Fibroblast of gingiva (primary cell): ENCODE data around the gene HSPB8.
"Not testable (repeated sequence)": the region's sequence is repeated elsewhere in the genome, so short reads cannot be mapped to it uniquely, and the experiment has no call there.

ENCODE experiments used
- DNase-seq: peaks from one replicate; pipeline ENCODE4 v3.0.0-alpha.2; 2011; ENCODE audit warnings: low read depth

Gene HSPB8

DNA sequence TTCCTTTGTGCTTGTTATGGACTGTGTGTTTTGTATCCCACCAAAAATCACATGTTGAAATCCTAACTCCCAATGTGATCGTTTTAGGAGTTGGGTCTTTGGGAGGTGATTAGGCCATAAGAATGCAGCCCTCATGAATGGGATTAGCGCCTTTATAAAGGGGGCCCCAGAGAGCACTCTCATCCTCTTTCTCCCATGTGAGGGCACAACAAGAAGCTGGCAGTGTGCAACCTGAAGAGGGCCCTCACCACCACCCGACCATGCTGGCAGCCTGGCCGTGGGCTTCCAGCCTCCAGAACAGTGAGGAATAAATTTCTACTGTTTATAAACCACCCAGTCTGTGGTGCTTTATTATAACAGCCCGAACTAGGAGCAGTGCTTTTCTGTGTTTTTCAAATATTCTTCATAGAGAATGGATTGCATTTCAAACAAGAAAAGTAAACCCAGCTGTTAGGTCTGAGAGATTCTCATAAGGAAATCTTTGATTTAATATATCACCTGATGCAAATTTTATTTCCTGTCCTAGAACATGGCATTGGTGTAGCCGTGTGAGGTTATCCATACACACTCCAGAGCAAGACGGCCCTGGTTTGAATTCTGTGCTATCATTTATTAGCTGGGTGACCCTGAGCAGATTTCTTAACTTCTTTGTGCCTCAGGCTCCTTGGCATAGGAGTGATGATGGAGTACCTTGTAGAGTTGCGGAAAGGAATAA, 27.8 kb downstream of the HSPB8 start:
- no peak for DNase-seq

DNA sequence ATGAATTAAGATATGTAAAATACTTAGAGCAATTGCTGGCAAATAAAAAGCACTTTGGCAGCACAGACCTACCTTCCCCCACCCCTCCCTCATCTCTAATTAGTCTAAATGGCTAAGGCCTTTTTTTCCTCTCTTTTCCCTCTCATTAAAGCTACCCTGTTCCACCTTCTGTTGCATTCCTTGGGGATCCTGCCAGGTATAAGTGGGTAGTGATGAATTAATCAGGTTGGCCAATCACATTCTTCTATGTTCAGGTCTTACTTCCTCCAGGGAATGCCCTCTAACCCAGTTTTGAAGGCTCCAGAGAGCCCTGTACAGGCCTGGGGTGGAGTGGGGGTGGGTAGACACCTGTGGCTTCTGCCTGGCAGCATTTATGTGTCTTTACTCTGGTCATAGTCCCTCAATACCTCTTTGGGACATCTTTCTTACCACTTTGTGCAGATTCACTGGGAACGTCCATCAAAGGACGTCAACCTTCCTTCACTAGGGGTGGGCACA, 28.4 kb downstream of the HSPB8 start:
- DNase-seq = no peak

DNA sequence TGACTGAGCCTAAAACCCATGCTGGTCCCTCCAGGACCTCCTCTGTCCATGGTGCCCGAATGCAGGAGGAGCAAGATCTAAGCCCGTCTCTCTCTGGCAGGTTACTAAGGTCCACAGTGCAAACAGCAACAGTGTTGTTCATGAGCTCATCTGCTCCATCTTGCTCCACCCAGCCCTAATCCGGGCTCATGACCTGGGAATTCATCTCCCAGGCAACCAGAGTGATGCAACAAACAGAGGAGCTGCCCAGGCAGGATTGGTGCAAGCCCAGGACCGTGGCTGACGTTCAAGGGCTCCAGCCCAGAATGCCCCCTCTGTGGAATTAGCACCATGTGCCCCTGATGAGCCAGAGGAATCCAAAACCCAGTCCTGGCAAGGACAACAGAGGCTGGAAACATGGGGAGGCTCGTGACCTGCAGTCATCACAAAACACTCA, 29.9 kb downstream of the HSPB8 start:
- DNase-seq = peak; percentile 65

DNA sequence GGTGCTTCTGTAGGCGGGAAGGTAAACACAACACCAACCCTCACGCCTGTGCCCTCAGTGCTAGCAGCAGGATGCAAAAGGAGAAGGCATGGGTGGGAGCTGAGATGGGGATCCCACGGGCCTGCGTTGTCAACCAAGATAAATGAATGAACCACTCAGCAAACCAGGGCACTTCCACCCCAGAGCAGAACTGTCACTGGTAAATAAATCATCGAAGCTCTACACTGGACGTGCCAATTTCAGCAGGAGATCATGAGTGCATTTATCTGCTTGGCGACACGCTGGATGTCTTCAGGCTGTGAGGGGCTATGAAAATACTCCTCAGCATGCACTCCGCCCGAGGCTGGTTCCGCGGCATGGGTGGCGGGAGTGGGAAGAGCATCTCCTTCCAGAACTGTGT, 33.2 kb downstream of the HSPB8 start:
- no peak for DNase-seq

DNA sequence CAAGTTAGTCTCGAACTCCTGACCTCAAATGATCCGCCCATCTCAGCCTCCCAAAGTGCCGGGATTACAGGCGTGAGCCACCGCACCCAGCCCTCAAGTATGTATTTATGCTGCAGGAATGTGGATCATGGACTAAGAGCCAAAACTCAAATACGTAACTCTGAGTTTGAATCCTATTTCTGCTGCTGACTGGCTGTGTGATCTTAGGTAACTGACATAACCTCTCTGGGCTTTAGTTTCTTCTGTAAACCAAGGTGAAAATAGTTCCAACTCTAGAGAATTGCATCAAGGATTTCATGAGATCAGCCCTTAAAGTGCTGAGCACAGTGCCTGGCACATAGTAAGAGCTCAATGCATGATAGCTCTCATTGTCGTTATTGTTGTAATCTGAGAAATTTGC, 37.4 kb downstream of the HSPB8 start:
- no peak for DNase-seq

DNA sequence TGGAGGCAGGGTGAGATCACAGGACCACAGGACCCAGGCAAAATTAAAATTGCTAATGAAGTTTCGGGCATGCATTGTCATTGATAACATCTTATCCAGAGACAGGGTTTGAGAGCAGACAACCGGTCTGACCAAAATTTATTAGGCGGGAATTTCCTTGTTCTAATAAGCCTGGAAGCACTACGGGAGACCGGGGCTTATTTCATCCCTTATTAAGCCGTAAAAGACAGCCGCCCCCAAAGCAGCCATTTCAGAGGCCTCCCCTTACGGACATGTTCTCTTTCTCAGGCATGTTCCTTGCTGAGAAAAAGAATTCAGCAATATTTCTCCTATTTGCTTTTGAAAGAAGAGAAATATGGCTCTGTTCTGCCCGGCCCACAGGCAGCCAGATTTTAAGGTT, 40.1 kb downstream of the HSPB8 start:
- DNase-seq = not testable (repeated sequence)

DNA sequence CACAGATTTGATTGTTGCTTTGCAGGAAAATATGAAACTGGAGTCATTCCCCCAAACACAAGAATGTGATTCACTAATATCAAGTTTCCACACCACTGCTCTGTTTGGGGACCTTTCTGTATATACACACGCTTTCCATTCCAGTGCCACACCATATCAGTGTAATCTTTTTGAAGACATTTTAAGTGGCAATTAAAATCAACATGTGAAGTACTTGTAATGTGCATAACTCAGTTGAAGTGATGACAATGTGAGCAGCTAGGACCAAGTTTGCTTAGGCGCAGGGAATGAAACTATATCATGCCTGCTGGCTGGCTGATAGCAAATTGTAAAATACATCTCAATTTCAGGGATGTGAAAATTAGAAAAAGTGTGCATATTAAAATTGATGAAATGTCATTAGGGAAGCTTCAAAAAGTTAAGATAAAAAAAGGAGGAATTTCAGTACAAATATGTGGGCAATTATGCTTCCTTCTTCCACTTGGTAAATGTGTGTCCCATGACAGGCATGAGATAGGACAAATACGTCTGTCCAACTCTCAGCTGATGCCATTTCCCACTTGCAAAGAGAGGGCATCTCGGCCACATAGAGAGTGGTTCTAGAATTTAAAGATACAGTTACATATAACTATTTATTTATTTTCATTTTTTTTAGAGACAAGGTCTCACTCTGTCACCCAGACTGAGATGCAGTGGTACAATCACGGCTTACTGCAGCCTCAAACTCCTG, 43.7 kb downstream of the HSPB8 start:
- no peak for DNase-seq

DNA sequence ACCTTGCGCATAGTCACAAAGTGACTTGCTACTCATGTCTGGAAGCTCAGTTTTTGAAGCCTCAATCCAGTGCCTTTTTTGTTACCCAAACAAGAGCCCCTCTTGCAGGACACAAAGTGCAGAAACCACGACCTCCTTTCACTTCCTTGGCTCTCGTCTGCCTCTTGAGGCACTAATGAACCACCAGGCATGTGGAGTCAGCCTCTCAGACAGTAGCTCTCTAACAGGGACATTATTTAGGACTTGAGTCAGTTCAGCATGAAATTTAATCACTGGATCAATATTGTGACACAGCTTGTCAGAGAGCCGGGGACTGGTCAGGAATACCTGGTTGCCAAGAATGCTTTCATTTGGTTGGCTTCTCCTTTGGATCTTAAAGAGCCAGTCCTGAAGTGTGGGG, 46.7 kb downstream of the HSPB8 start:
- DNase-seq = no peak

DNA sequence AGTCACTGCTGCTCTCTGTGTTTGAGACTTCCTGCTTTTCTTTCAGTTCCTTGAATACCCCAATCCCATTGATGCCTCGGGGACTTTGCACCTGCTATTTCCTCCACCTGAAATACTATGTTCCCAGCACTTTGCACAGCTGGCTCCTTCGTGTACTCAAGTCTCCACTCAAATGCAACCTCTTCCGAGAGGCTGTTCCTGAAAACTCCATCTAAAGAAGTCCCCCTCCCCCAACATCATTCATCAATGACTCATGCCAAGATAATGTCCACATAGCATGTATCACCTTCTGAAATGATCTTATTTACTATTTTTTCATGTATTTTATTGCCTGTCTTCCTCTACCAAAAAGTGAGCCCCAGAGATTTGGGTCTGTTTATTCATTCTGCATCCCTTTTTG, 48.6 kb downstream of the HSPB8 start:
- no peak for DNase-seq

DNA sequence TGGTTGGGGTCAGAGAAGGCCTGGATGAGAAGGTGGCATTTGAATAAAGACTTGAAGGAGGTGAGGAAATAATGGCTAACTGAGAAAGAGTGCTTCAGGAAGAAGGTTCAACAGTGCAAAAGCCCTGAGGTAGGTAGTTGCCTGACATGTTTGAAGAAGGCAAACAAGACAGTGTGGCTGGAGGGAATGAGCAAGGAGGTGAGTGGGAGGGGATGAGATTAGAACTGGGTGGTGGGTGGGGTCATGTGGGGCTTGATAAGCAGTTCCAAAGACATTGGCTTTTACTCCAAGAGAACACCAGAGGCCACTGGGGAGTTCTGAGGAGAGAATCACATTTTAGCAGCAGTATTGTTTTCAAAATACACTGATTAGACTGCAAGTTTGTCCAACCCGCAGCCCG, 50.5 kb downstream of the HSPB8 start:
- DNase-seq = no peak

DNA sequence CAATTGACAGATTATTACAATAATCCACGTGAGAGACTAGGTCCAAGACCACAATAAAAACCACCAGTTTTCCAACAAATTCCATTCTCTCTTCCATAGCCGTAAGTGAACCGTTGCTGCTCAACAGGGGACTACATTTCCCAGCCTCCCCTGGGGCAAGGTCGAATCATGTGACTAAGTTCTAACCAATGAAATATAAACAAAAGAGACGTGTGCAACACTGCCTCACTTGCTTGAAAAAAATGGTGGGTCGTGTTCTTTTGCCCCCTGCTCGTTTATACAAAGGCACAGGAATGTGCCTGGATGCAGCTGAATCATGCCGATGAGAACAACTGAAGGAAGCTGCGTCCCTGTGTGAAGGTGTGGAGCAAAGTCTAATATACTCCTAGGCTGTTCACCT, 51.1 kb downstream of the HSPB8 start:
- no peak for DNase-seq

DNA sequence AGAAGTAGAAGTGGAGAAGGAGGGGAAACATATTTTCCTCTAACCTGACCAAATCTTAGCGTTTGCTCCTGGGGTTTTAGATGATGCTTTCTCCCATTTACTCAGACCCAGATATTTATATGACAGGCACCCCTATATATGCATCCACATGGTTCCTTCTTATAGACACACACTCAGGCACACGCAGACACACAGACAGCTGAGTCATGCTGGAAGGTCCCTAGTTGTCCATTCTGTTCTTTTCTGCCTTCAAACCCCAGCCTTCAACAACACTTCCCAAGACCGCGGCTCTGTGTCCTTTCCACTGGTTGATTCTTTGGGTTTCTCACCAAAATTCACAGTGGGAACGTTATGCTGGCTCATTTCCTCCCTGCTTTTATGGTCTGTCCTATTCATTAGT, 52.1 kb downstream of the HSPB8 start:
- no peak for DNase-seq

DNA sequence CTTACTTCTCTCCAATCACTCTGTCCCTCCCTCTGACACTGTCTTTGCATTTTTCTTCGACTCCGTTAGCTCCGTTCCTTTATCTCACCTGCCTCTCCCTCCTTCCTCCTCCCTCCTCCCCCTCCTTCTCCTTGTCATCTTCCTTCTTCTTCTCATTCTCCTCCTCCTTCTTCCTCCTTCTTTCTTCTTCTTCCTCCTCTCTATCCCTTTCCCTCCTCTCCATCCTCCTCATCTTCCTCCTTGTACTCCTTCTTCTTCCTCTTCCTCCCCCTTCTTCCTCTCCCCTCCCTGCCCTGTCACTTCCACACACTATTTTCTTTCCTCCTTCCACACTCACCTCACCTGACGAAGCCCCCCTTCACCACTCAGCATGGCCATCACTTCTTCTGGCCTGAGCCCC, 53.0 kb downstream of the HSPB8 start:
- DNase-seq = no peak

DNA sequence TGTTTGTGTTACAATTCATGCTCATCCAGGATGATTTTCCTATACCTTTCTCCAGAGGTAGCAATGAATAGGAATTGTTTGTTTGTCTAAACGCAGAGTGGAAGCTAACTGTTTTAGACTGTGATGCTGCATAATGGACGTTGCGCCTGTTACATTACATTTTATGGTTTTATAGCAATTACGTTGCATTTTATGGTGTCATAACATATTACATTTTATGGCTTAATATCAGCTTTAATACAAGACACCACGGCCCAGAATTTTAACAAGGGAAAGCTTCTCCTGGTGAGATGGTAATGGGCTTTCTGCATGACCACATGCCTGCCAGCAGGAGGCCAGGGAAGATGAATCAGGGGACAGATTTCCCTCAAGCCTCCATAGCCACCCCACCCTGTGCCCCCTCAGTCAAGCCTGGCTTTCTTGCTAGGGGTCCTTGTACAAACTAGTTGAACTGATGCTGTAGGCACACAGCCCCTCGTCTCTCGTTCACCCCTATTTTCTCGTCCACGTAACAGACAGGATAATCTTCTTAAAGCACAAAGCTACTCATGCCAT, 56.5 kb downstream of the HSPB8 start:
- DNase-seq = no peak

DNA sequence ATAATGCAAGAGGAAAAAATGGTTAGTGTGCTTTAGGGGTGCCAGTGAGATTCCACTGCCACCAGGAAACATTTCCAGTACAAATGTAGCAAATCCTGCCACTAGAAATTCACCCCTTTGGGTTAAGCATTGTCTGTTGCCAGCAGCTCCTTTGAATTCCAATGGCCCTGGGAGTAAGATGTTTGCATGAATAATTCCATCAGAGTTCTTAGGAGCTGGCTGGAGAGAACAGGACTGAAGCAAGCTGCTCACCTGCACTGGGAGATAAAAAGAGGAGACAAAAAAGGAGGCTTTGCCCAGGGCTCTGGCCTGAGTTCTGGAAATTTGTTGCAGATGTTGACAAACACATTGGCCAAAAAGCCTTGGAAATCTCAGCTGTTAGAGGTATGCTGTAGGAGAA, 57.6 kb downstream of the HSPB8 start:
- DNase-seq = no peak

DNA sequence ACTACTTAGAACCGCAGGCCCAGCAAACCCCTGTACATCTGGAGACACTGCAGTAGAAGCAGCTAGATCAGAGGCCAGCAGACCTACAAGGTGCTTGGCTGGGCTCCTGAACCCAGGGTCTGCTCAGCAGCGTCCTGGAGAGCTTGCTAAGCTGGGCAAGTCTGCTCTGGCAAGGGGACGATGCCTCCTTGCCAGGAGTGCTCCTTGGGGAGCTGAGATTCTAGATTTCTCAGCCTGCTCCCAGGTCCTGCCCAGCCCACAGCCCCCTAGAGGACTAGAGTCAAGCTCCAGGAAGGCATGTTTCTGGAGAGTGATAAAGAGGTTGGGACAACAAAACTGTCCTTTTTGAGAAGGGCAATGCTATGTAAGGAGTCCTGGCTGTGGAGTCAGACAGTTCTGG, 60.3 kb downstream of the HSPB8 start:
- no peak for DNase-seq

DNA sequence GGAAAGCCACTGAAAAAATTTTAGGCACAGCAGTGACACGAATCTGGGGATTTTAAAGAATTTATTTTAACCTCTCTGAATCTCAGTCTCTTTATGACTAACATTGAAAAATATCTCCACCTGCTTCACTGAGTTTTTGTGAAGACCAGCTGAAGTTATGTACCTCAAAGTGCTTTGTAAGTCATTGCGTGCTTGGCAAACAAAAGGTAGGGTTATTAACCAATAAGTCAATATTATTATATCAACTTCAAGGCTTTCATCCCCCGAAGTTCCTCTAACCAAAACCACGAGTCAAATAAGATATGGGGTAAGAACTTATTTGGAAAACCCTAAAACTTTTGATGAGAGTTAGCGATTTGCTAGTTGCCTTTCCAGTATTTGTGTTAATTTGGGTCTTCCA, 62.3 kb downstream of the HSPB8 start:
- no peak for DNase-seq

DNA sequence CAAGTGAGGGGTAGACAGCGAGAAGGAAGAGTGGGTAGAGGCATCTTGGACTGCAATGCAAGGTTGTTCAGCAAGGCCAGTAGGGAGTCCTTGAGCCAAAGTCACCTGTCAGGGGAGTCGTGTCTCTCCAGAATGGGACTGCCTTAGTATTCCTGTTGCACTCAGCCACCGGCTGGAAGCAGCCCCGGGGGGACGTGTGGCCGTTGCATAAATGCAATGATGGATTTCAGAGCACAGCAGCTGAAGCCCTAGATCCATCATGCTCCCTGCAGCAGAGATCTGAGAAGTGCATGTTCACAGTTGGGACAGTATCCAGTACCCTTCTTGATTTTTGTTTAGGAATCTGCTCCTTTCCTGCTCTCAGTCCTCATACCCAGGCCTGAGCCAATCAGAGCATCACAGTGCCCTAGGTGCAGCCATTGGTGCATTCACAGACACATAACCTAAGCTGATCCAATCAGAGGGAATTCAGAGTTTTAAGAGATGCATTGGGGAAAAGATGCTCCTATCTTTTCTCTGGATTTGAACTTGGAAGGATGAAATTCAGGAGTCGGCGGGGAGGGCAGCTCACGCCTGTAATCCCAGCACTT, 62.9 kb downstream of the HSPB8 start:
- DNase-seq = no peak
